HCT116 (cell line): Measurements from ENCODE around the gene FERMT1. TPM values are rescaled to one million over a fixed set of nuclear protein-coding genes. Genes with fewer than 3 reads are reported as not detected.

Experiments used
- ATAC-seq: fragments of 200-7000 bp; cut with Tn5 transposase; 2 replicates; pipeline ENCODE4 v1.9.1; 2020; ENCODE audit warnings: mild to moderate bottlenecking, moderate library complexity
- BruUV-seq: library from RNA; stranded (reverse); fragments of 400-500 nt; replicated peaks from 2 replicates; lab custom pipeline; 2021; lab: Mats Ljungman, UMichigan
- CTCF ChIA-PET: fragments of 300-600 bp; sonication (Branson Sonifier 250); formaldehyde crosslinking; loops from one replicate; lab custom pipeline; 2021; ENCODE audit warnings: antibody characterized with exemption; lab: Charles Lee
- POLR2A ChIA-PET: fragments of 300-600, 350-600 bp; sonication (Branson Sonifier 250); formaldehyde crosslinking; loops from one replicate; lab custom pipeline; 2021; ENCODE audit warnings: antibody characterized with exemption; lab: Charles Lee
- RAD21 ChIA-PET, 2 experiments: fragments of 300-600 bp; sonication (Branson Sonifier 250); formaldehyde crosslinking; loops; one replicate each; lab custom pipeline; 2023; ENCODE audit warnings: low total read pairs in 2 of 2; ENCODE audit not compliant: uncharacterized antibody in 2 of 2, unreplicated experiment in 2 of 2, low non-redundant PET in 1 of 2; lab: Charles Lee
- DNase-seq: peaks from one replicate; pipeline ENCODE4 v3.0.0-alpha.2; 2010; ENCODE audit warnings: low read depth, low spot score
- H2AFZ ChIP-seq: fragments of 200-600 bp; shearing (Covaris generic), sonication (generic); 2 replicates; pipeline ENCODE4 v1.6.1; 2017; ENCODE audit warnings: low read depth, mixed run types, mixed read lengths, antibody characterized with exemption, low read length; ENCODE audit not compliant: poor library complexity, severe bottlenecking
- H3K27ac ChIP-seq: 2 replicates; pipeline ENCODE4 v1.5.1; 2012; ENCODE audit warnings: low read depth, low read length
- H3K27me3 ChIP-seq: fragments of 200-600 bp; sonication (generic); 2 replicates; pipeline ENCODE4 v1.6.1; 2016; ENCODE audit warnings: mixed run types, low read length, mixed read lengths; ENCODE audit not compliant: insufficient read depth
- H3K36me3 ChIP-seq, 2 experiments: fragments of 200-500 bp in 1 of 2; fragments of 200-600 bp in 1 of 2; sonication (Bioruptor generic) in 1 of 2; sonication (generic) in 1 of 2; 2 replicates each; pipeline versions ENCODE4 v1.5.1 to v1.6.1; 2014 to 2016; ENCODE audit warnings: low read length in 2 of 2, inconsistent platforms in 1 of 2, mixed read lengths in 1 of 2, mixed run types in 1 of 2; ENCODE audit not compliant: insufficient read depth in 2 of 2, control insufficient read depth in 1 of 2
- H3K4me1 ChIP-seq, 2 experiments: fragments of 200-600 bp in 1 of 2; sonication (generic) in 1 of 2; 2 replicates each; pipeline versions ENCODE4 v1.5.1 to v1.6.1; 2012 to 2017; ENCODE audit warnings: low read length in 2 of 2, inconsistent platforms in 1 of 2, mild to moderate bottlenecking in 1 of 2, mixed read lengths in 1 of 2, mixed run types in 1 of 2, moderate library complexity in 1 of 2; ENCODE audit not compliant: insufficient read depth in 2 of 2, control insufficient read depth in 1 of 2
- H3K4me2 ChIP-seq: fragments of 200-600 bp; sonication (generic); 2 replicates; pipeline ENCODE4 v1.6.1; 2017; ENCODE audit warnings: mixed run types, low read length, mixed read lengths
- H3K4me3 ChIP-seq, 2 experiments: fragments of 200-600 bp in 1 of 2; sonication (generic) in 1 of 2; replicated peaks in 1 of 2; 2 replicates each; pipeline ENCODE4 v1.5.1; 2011 to 2016; ENCODE audit warnings: low read length in 2 of 2, control low read depth in 1 of 2, low read depth in 1 of 2, mild to moderate bottlenecking in 1 of 2, mixed read lengths in 1 of 2, mixed run types in 1 of 2
- H3K79me2 ChIP-seq: fragments of 200-600 bp; sonication (generic); 2 replicates; pipeline ENCODE4 v1.6.1; 2017; ENCODE audit warnings: mild to moderate bottlenecking, mixed run types, low read length, moderate library complexity, mixed read lengths; ENCODE audit not compliant: insufficient read depth
- H3K9ac ChIP-seq: fragments of 200-600 bp; sonication (generic); 2 replicates; pipeline ENCODE4 v1.6.1; 2016; ENCODE audit warnings: low read length, mixed read lengths
- H3K9me2 ChIP-seq: fragments of 200-600 bp; sonication (generic), shearing (Covaris generic); 2 replicates; pipeline ENCODE4 v1.6.1; 2017; ENCODE audit warnings: mixed run types, mild to moderate bottlenecking, moderate library complexity; ENCODE audit not compliant: insufficient read depth
- H3K9me3 ChIP-seq, 2 experiments: fragments of 200-500 bp in 1 of 2; fragments of 200-600 bp in 1 of 2; sonication (Bioruptor generic) in 1 of 2; sonication (generic) in 1 of 2; 2 replicates each; pipeline ENCODE4 v1.6.1; 2014 to 2017; ENCODE audit warnings: low read length in 2 of 2, mixed read lengths in 2 of 2, inconsistent platforms in 1 of 2, low read depth in 1 of 2, mild to moderate bottlenecking in 1 of 2, mixed run types in 1 of 2, moderate library complexity in 1 of 2; ENCODE audit not compliant: control insufficient read depth in 1 of 2, insufficient read depth in 1 of 2
- H4K20me1 ChIP-seq: fragments of 200-600 bp; sonication (generic), shearing (Covaris generic); 2 replicates; pipeline ENCODE4 v1.6.1; 2017; ENCODE audit warnings: mixed run types, mild to moderate bottlenecking, moderate library complexity; ENCODE audit not compliant: insufficient read depth
- ATF3 ChIP-seq: IDR thresholded peaks from 2 replicates; pipeline ENCODE4 v1.6.1; 2012
- CBX3 ChIP-seq: IDR thresholded peaks from 2 replicates; pipeline ENCODE4 v1.6.1; 2012; ENCODE audit warnings: low read depth
- CEBPB ChIP-seq: IDR thresholded peaks from 2 replicates; pipeline ENCODE4 v1.6.1; 2012; ENCODE audit warnings: low read depth
- CTCF ChIP-seq, 3 experiments: fragments of 200-600 bp in 1 of 3; sonication (generic) in 1 of 3; IDR thresholded peaks in 2 of 3; conservative IDR thresholded peaks in 1 of 3; 2 replicates each; pipeline ENCODE4 v1.5.1; 2012 to 2017; ENCODE audit warnings: low read depth in 2 of 3, low read length in 2 of 3, antibody characterized with exemption in 1 of 3, borderline replicate concordance in 1 of 3, control low read depth in 1 of 3, mild to moderate bottlenecking in 1 of 3, mixed read lengths in 1 of 3, mixed run types in 1 of 3, moderate library complexity in 1 of 3; ENCODE audit not compliant: insufficient read depth in 1 of 3
- EGR1 ChIP-seq: IDR thresholded peaks from 2 replicates; pipeline ENCODE4 v1.6.1; 2012; ENCODE audit warnings: low read depth
- ELF1 ChIP-seq: IDR thresholded peaks from 2 replicates; pipeline ENCODE4 v1.6.1; 2012; ENCODE audit warnings: low read depth, borderline replicate concordance
- FOSL1 ChIP-seq: IDR thresholded peaks from 2 replicates; pipeline ENCODE4 v1.6.1; 2012; ENCODE audit warnings: low read depth
- MAX ChIP-seq: IDR thresholded peaks from 2 replicates; pipeline ENCODE4 v1.6.1; 2012
- POLR2A ChIP-seq: IDR thresholded peaks from 2 replicates; pipeline ENCODE4 v1.7.0; 2011; ENCODE audit warnings: borderline replicate concordance; ENCODE audit not compliant: insufficient read depth, insufficient read length; ENCODE audit errors: extremely low read depth
- POLR2AphosphoS5 ChIP-seq: IDR thresholded peaks from 2 replicates; pipeline ENCODE4 v1.6.1; 2011; ENCODE audit warnings: mild to moderate bottlenecking, low read depth, low read length, moderate library complexity
- REST ChIP-seq: IDR thresholded peaks from 2 replicates; pipeline ENCODE4 v1.6.1; 2012; ENCODE audit warnings: low read depth
- SIN3A ChIP-seq: IDR thresholded peaks from 2 replicates; pipeline ENCODE4 v1.6.1; 2012; ENCODE audit warnings: low read depth
- SP1 ChIP-seq: IDR thresholded peaks from 2 replicates; pipeline ENCODE4 v1.6.1; 2012; ENCODE audit warnings: low read depth
- SRF ChIP-seq: IDR thresholded peaks from 2 replicates; pipeline ENCODE4 v1.6.1; 2012; ENCODE audit warnings: low read depth
- TCF7L2 ChIP-seq: IDR thresholded peaks from 2 replicates; pipeline ENCODE4 v1.7.0; 2011; ENCODE audit warnings: borderline replicate concordance, inconsistent platforms; ENCODE audit not compliant: insufficient read depth, insufficient read length; ENCODE audit errors: extremely low read depth
- YY1 ChIP-seq: IDR thresholded peaks from 2 replicates; pipeline ENCODE4 v1.6.1; 2011; ENCODE audit warnings: low read length, low read depth, moderate library complexity, mild to moderate bottlenecking; ENCODE audit not compliant: insufficient replicate concordance; ENCODE audit errors: extremely low read depth
- ZBTB33 ChIP-seq: IDR thresholded peaks from 2 replicates; pipeline ENCODE4 v1.6.1; 2011; ENCODE audit warnings: mild to moderate bottlenecking, low read length, moderate library complexity; ENCODE audit not compliant: insufficient replicate concordance; ENCODE audit errors: extremely low read depth
- ZFX ChIP-seq: fragments of 450-650 bp; IDR thresholded peaks from 2 replicates; pipeline ENCODE4 v1.6.1; 2017
- ZNF274 ChIP-seq: fragments of 200-500 bp; sonication (Bioruptor generic); IDR thresholded peaks from 2 replicates; pipeline ENCODE4 v1.6.1; 2014; ENCODE audit warnings: mild to moderate bottlenecking, low read depth, low read length, inconsistent platforms
- intact Hi-C: fragments of 100-400 bp; cut with micrococcal nuclease; formaldehyde crosslinking; loops from 2 replicates; pipeline ENCODE4 v1.10.0; 2022
- total RNA-seq: library from RNA; stranded (reverse); gene quantifications from one replicate; pipeline ENCODE4 v1.2.1, GENCODE V29; 2021; ENCODE audit not compliant: unreplicated experiment

The FERMT1 gene
- total RNA-seq, 1 experiment from 2014 or later = 34.9 TPM

GRCh38 chr20:6115221-6115895 lies 7.5 kb downstream of the FERMT1 start:
- Histone ChIP-seq H3K27me3 (no peaks in the 10 kb centered on the region), H3K79me2 (peaks cover 11% of the 10 kb centered on the region; the same call in 1 of the 2 replicates), H3K36me3 (peaks cover 41 to 66% of the 10 kb centered on the region in 2 experiments), H3K4me3 (no peak overlapping the region), H3K9me3 (peaks cover 9 to 19% of the 10 kb centered on the region in 2 experiments; a peak in 3 of 4 replicates), H3K27ac (no peak overlapping the region), H3K4me1 (no peaks in the 10 kb centered on the region), H4K20me1 (no peaks in the 10 kb centered on the region), H3K9me2 (no peaks in the 10 kb centered on the region), H2AFZ (no peak overlapping the region), H3K9ac (no peak overlapping the region), H3K4me2 (no peak overlapping the region)
- no peak for ATAC-seq
- CTCF ChIA-PET = no interaction called here
- BruUV-seq = no TSS peak
- no peak for DNase-seq
- intact Hi-C loops = no loop called here
- POLR2A ChIA-PET = no interaction called here
- TF ChIP-seq EGR1 (no peak), SP1 (no peak), ZBTB33 (no peak), TCF7L2 (no peak), ZNF274 (no peak), ZFX (no peak), ELF1 (no peak), CBX3 (no peak), REST (no peak), CEBPB (no peak), ATF3 (no peak), SRF (no peak), SIN3A (no peak), YY1 (no peak), MAX (no peak), POLR2A (no peak), CTCF (IDR thresholded peaks at IDR 0.05 in 2 of 3, conservative IDR thresholded peaks at IDR 0.05 in 1 of 3; ENCODE audit: borderline replicate concordance in 1 of 3, insufficient read depth in 1 of 3, low read depth in 2 of 3, low read length in 2 of 3) (no peak), POLR2AphosphoS5 (no peak), FOSL1 (no peak)
- RAD21 ChIA-PET = no interaction called here
